TTC549 (cell line): ENCODE data around the gene GOLGA3.
"Not testable (repeated sequence)": the region's sequence is repeated elsewhere in the genome, so short reads cannot be mapped to it uniquely, and the experiment has no call there.

Source experiments
- FAIRE-seq: peaks from 2 replicates; lab custom pipeline; 2012; peaks lifted over from hg19 to GRCh38; lab: Jason Lieb, UNC

The GOLGA3 gene

GRCh38 chr12:132828706-132829534, at the start of gene GOLGA3:
Gene GOLGA3, minus strand, starts transcription at chr12:132828869. Its CDS starts 6,741 bp downstream, at chr12:132822128.
- no peak for FAIRE-seq

- not testable (repeated sequence) for FAIRE-seq
Measured at GRCh38 chr12:132874620-132875019, 46.0 kb upstream of the GOLGA3 start.

- FAIRE-seq, result no peak
Measured at GRCh38 chr12:132874175-132874574, 45.5 kb upstream of the GOLGA3 start.

GRCh38 chr12:132873724-132874123, 45.1 kb upstream of the GOLGA3 start:
- FAIRE-seq, result no peak

- FAIRE-seq, result no peak
Measured at GRCh38 chr12:132872975-132873421, 44.3 kb upstream of the GOLGA3 start.

GRCh38 chr12:132872073-132872855, 43.6 kb upstream of the GOLGA3 start:
- FAIRE-seq, result no peak

- FAIRE-seq, result no peak
Measured at GRCh38 chr12:132869551-132869950, 40.9 kb upstream of the GOLGA3 start.

- FAIRE-seq, result no peak
Measured at GRCh38 chr12:132866251-132866828, 37.7 kb upstream of the GOLGA3 start.

- FAIRE-seq, result no peak
Measured at GRCh38 chr12:132861558-132861957, 32.9 kb upstream of the GOLGA3 start.

GRCh38 chr12:132858718-132859266, 30.1 kb upstream of the GOLGA3 start:
- no peak for FAIRE-seq

- FAIRE-seq, result not testable (repeated sequence)
Measured at GRCh38 chr12:132857019-132857418, 28.4 kb upstream of the GOLGA3 start.

GRCh38 chr12:132856581-132856980, 27.9 kb upstream of the GOLGA3 start:
- no peak for FAIRE-seq

GRCh38 chr12:132855211-132855610, 26.5 kb upstream of the GOLGA3 start:
- not testable (repeated sequence) for FAIRE-seq

- FAIRE-seq, result no peak
Measured at GRCh38 chr12:132853285-132854092, 24.8 kb upstream of the GOLGA3 start.

- no peak for FAIRE-seq
Measured at GRCh38 chr12:132852496-132852895, 23.8 kb upstream of the GOLGA3 start.

GRCh38 chr12:132851465-132851864, 22.8 kb upstream of the GOLGA3 start:
- FAIRE-seq, result no peak

GRCh38 chr12:132850291-132850690, 21.6 kb upstream of the GOLGA3 start:
- no peak for FAIRE-seq

- FAIRE-seq, result no peak
Measured at GRCh38 chr12:132848521-132848920, 19.9 kb upstream of the GOLGA3 start.

GRCh38 chr12:132847363-132848356, 19.0 kb upstream of the GOLGA3 start:
- no peak for FAIRE-seq

GRCh38 chr12:132844681-132845080, 16.0 kb upstream of the GOLGA3 start:
- FAIRE-seq, result not testable (repeated sequence)
